GM18858 (cell line): ENCODE measurements around the gene ADAMTS13.

Experiments used
- ATAC-seq: cut with Tn5 transposase; IDR thresholded peaks from one replicate; pipeline ENCODE4 v1.9.1; 2021; ENCODE audit not compliant: unreplicated experiment

Gene ADAMTS13

GRCh38 chr9:133488686-133489252 is 66.6 kb downstream of the ADAMTS13 start:
- no peak for ATAC-seq

DNA sequence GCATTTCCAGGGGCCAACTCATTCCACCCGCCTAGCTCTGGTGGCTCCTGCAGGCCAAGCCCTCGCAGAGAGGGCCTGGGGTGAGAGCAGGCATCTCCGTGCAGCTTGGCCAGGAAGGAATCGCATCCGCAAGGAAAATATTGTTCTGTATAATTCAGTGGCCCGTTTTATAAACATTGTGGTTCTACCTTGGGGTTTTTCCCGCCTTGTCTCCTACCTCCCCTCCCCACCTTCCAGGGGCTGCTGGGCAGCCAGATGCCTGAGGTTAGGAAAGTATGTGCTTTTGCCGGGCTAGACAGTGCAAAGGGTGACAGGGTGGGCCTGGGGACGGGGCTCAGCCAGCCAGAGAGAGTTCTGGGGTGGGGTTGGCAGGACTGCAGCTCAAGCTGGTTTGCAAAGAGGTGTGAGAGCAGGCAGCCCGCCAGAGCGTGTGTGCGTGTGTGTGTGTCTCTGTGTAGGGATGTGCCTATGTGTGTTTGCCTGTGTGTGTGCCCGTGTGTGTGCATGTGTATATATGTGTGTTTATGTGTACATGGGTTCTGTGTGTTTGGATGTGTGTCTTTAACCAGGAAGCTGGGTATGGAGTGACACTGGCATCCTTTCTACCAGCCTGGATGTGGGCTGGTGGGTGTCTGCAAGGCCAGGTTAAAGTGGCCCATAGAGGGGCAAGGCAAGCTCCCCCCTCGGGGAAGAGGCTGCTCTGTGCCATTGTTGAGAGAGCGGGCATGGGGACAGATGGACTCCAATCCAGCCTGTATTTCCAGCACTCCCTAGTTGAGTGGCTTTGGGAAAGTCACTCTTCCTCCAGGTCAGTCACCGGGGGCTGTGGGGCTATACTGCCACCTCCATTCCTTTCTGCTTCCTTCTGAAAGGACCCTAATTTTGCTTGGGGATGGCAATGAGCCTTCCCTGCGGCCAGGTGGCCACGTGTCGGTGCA is 67.4 kb downstream of the ADAMTS13 start:
- ATAC-seq: no peak

GRCh38 chr9:133490201-133490681 is 68.1 kb downstream of the ADAMTS13 start:
- no peak for ATAC-seq

GRCh38 chr9:133490865-133491655 is 68.9 kb downstream of the ADAMTS13 start:
- no peak for ATAC-seq

GRCh38 chr9:133491656-133491925 is 69.4 kb downstream of the ADAMTS13 start:
- no peak for ATAC-seq

DNA sequence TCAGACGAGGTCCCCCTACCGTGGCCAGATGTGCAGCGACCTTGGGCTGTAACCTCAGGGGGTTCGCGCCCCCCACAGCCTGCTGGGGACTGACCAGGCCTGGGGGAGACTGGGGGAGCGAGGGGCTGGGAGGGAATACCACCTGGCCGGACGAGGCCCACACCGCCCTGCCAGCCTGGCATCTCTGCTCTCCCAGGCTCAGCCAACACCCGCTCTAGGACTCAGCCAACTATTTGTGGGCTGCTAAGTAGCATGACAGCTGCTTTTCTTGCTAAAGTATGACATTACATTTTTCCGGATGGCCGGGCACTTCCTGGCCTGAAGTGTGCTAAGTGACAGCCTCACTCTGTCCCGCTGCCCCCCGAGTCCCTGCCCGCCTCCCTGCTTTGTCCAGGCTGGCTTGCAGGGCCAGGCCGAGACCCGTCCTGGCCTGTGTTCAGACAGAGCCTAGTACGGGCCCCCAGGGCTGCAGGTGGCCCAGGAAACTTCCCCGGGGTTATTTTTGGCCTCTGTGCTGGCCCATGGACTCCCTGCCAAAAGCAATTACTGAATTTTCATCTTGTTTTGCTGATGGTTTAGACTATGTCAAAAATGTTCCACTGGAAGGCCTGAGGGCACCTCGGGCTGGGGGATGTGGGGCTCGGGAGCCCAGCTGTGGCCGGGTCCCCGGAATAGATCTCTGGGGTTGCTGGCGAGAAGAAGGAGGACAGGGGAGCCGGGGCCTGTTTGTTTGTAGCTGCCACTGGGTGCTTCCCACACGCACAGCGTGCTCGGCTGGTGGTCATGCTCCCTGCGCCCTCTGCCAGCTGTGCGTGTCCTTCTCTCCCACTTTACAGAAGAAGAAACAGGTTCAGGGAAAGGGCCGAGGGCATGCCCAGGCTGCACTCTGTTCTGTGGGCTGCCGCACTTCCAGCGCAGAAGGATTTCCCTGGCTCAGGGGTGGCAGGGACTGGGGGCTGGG is 70.2 kb downstream of the ADAMTS13 start:
- ATAC-seq: no peak

DNA sequence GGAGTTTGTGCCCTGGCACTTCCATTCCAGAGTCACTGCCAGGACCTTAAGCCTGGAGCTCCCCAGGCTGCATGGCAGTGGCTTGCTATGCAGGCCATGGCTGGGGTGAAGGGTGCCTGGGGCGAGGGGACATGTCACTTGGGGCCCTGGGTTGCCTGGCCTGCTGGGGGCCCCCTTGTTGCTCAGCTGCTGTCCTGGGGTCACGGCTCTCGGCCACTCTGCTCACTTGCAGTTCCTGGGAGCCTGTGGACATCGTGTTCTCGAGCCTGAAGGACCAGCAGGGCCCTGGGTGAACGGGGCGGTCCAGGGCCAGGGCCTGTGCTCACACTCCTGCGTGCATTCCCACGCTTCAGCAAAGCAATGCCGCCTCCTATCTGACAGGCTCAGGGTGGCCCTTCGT is 71.3 kb downstream of the ADAMTS13 start:
- ATAC-seq: no peak

DNA sequence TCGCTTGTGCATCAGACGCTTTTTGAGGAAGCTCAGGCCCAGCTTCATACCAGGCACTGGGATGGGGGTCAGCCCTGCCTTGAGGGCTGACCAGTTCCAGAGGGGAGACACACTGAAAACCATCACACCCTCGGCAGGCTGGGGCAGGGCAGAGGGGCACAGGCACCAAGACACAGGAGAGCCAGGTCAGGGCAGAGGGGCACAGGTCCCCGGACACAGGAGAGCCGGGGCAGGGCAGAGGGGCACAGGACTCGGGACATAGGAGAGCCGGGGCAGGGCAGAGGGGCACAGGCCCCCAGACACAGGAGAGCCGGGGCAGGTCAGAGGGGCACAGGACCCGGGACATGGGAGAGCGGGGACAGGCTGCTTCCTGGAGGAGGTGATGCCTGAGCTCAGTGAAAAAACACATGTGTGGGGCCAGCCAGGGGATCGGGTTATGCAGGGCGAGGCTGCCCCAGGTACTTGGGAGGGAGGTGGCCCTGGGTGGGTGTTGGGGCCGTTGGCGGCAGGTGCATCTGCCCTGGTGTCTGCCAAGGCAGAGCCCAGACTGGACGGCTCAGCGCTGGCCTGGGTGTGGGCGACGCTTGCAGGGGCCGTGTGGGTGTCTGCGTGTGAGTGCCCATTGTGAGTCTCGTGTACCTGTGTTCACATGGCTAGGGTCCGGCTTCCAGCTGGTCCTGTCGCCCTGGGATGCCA is 71.8 kb downstream of the ADAMTS13 start:
- no peak for ATAC-seq

- ATAC-seq: no peak
Measured at GRCh38 chr9:133494636-133495326, 72.6 kb downstream of the ADAMTS13 start.

DNA sequence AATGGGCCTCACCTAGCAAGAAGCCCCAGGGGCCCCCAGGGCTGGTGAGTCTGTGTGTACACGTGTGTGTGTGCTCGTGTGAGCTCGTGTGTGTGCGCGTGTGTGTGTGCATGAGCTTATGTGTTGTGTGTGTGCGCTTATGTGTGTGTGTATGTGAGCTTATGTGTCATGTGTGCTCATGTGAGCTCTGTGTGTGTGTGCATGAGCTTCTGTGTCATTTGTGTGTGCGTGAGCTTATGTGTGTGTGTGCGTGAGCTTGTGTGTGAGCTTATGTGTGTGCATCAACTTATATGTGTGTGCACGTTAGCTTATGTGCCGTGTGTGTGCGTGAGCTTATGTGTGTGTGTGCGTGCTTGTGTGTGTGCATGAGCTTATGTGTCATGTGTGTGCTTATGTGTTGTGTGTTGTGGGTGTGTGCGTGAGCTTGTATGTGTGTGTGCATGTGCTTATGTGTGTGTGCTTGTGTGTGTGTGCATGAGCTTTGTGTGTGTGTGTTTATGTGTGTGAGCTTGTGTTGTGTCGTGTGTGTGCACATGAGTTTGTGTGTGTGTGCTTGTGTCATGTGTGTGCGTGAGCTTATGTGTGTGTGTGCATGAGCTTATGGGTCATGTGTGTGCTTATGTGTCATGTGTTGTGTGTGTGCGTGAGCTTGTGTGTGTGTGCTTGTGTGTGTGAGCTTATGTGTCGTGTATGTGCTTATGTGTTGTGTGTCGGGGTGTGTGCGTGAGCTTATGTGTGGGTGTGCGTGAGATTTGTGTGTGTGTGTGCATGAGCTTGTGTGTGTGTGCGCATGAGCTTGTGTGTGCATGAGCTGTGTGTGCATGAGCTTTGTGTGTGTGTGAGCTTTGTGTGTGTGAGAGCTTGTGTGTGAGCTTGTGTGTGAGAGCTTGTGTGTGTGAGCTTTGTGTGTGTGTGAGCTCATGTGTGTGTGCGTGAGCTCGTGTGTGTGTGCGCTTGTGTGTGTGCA is 73.4 kb downstream of the ADAMTS13 start:
- no peak for ATAC-seq

GRCh38 chr9:133496861-133497842 is 75.0 kb downstream of the ADAMTS13 start:
- no peak for ATAC-seq

DNA sequence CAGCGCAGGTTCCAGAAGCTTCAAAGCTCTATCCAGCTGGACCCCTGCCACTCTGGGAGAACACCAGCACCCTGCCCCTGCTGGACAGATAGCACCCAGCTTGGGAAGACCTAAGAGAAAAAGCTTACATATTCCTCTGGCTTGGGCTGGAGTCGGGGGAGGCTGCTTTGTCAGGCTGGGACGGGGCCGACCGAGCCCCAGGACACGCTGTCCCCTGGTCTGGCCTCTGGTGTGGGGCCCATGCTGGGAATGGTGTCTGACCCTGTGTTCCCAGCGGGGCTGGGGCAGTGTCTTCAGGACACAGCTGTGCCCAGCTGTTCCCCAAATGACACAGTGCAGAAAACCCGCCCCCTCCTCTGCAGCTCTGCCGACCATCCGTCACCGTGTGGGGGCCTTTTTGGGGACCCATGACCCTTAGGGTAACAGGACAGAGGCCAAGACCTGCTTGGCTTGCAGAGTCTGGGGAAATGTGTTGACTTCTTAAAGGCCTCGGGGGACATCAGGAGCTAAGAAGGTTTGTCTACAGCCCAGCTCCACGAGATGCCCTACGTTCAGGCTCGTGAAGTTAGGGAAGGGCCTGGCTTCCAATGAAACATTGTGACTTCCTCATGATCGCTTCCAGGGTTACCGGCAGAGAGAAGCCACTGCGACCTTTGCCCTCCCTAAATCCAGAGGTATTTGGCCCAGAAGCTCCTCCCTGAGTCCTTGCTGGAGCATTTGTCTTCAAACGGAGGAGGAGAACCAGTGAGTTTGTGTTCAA is 77.1 kb downstream of the ADAMTS13 start:
- no peak for ATAC-seq

- ATAC-seq: no peak
Measured at GRCh38 chr9:133499892-133500270, 77.7 kb downstream of the ADAMTS13 start.

DNA sequence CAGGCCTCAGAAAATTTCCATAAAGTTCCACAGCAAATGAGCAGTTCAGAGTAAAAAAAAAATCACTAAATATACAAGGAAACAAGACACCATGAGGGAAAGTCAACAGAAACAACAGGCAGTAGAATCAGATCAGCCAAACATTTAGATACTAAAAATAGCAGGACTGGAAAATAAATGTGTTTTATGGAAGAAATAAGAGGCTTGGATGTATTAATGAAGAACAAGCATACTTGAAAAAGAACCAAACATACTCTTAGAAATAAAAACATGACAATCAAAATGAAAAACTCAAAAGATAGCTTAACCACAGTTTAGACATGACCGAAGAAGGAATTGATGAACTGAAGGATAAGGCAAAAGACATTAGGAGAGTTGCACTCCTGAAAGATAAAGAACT is 79.9 kb downstream of the ADAMTS13 start:
- ATAC-seq: no peak

GRCh38 chr9:133505186-133505830 is 83.1 kb downstream of the ADAMTS13 start:
- no peak for ATAC-seq
